HEK293 (cell line): Measurements from ENCODE around the gene ERCC1.

Experiments used
- HOXA7 ChIP-seq: sonication (generic); formaldehyde crosslinking; IDR thresholded peaks from 2 replicates; pipeline ENCODE4 v1.8.1; 2022; ENCODE audit warnings: missing genetic modification reagents, borderline replicate concordance
- ZNF24 ChIP-seq: fragments of 450-650 bp; formaldehyde crosslinking; IDR thresholded peaks from 2 replicates; pipeline ENCODE4 v1.5.1; 2016; ENCODE audit warnings: missing biosample characterization, missing genetic modification characterization
- TF ChIP-seq, protein P1 (sequence below): fragments of 450-650 bp; formaldehyde crosslinking; IDR thresholded peaks from 2 replicates; pipeline ENCODE4 v1.5.1; 2016; ENCODE audit warnings: missing biosample characterization, missing genetic modification characterization
- TF ChIP-seq, protein P2 (sequence below): fragments of 450-650 bp; formaldehyde crosslinking; IDR thresholded peaks from 2 replicates; pipeline ENCODE4 v1.5.1; 2016; ENCODE audit warnings: missing biosample characterization, missing genetic modification characterization
- TF ChIP-seq, protein P3 (sequence below): fragments of 450-650 bp; formaldehyde crosslinking; IDR thresholded peaks from 2 replicates; pipeline ENCODE4 v1.5.1; 2016; ENCODE audit warnings: missing biosample characterization, missing genetic modification characterization, low read depth

DNA sequence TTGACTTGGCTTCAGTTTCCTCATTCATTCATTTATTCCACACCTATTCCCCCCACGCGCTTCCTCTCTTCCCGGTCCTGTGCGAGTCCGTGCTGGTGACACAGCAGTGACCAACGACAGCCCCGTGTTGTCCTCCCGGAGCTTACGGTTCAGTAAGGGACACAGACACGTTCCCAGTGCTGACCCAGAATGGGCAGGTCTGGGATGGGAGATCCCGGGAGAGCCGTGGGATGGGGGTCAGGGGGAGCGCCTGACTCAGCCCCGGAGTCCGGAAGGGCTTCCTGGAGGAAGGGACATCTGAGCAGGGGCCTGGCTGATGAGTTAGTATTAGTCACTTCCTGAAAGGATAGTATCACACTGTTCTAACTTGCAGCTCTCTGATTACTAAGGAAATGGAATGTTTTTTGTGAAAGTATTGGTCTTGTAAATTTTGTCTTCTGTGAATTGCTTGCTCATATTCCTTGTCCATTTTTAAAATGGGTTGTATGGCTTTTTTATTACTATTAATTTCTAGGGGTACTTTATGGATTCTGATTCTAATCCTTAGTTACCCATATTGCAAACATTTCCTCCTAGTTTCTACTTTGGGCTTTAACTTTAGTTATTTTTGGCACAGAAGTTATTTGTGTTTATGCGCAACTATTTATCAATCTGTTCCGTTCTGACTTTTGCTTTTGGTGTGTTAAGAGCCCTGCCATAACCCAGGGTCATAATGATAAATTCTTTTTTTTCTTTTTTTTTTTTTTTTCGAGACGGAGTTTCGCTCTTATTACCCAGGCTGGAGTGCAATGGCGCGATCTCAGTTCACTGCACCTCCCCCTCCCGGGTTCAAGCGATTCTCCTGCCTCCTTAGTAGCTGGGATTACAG lies 708 bp upstream of the ERCC1 start:
- TF ChIP-seq, protein P1, sequence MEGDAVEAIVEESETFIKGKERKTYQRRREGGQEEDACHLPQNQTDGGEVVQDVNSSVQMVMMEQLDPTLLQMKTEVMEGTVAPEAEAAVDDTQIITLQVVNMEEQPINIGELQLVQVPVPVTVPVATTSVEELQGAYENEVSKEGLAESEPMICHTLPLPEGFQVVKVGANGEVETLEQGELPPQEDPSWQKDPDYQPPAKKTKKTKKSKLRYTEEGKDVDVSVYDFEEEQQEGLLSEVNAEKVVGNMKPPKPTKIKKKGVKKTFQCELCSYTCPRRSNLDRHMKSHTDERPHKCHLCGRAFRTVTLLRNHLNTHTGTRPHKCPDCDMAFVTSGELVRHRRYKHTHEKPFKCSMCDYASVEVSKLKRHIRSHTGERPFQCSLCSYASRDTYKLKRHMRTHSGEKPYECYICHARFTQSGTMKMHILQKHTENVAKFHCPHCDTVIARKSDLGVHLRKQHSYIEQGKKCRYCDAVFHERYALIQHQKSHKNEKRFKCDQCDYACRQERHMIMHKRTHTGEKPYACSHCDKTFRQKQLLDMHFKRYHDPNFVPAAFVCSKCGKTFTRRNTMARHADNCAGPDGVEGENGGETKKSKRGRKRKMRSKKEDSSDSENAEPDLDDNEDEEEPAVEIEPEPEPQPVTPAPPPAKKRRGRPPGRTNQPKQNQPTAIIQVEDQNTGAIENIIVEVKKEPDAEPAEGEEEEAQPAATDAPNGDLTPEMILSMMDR (tag by site-specific recombination), result no peak
- TF ChIP-seq, protein P2, sequence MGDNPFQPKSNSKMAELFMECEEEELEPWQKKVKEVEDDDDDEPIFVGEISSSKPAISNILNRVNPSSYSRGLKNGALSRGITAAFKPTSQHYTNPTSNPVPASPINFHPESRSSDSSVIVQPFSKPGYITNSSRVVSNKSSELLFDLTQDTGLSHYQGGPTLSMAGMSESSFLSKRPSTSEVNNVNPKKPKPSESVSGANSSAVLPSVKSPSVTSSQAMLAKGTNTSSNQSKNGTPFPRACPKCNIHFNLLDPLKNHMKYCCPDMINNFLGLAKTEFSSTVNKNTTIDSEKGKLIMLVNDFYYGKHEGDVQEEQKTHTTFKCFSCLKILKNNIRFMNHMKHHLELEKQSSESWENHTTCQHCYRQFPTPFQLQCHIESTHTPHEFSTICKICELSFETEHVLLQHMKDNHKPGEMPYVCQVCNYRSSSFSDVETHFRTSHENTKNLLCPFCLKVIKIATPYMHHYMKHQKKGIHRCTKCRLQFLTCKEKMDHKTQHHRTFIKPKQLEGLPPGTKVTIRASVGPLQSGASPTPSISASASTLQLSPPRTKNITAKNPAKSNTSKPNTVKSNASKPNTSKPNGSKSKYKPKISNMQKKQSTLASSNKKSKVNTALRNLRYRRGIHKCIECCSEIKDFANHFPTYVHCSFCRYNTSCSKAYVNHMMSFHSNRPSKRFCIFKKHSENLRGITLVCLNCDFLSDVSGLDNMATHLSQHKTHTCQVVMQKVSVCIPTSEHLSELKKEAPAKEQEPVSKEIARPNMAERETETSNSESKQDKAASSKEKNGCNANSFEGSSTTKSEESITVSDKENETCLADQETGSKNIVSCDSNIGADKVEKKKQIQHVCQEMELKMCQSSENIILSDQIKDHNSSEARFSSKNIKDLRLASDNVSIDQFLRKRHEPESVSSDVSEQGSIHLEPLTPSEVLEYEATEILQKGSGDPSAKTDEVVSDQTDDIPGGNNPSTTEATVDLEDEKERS (tag by site-specific recombination), result 0 out of 2 replicates have a peak, but pooled peaks have one; percentile 56
- TF ChIP-seq ZNF24 (tag by site-specific recombination) (peak; percentile 97), HOXA7 (CRISPR knock-in tag) (no peak)
- TF ChIP-seq, protein P3, sequence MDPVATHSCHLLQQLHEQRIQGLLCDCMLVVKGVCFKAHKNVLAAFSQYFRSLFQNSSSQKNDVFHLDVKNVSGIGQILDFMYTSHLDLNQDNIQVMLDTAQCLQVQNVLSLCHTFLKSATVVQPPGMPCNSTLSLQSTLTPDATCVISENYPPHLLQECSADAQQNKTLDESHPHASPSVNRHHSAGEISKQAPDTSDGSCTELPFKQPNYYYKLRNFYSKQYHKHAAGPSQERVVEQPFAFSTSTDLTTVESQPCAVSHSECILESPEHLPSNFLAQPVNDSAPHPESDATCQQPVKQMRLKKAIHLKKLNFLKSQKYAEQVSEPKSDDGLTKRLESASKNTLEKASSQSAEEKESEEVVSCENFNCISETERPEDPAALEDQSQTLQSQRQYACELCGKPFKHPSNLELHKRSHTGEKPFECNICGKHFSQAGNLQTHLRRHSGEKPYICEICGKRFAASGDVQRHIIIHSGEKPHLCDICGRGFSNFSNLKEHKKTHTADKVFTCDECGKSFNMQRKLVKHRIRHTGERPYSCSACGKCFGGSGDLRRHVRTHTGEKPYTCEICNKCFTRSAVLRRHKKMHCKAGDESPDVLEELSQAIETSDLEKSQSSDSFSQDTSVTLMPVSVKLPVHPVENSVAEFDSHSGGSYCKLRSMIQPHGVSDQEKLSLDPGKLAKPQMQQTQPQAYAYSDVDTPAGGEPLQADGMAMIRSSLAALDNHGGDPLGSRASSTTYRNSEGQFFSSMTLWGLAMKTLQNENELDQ (tag by site-specific recombination), result no peak
